Measurements from ENCODE around the gene MAN1B1.

MAN1B1 gene

GRCh38 chr9:137106662-137107250 is 20.0 kb downstream of the MAN1B1 start:
- Mint-ChIP-seq H3K27ac (no peak overlapping the region), H3K9me3 (ENCODE audit: low read depth) (no peaks in the 10 kb centered on the region), H3K4me1 (ENCODE audit: low read depth) (no peaks in the 10 kb centered on the region), H3K36me3 (no peaks in the 10 kb centered on the region), H3K4me3 (no peak overlapping the region), H3K27me3 (no peaks in the 10 kb centered on the region)

- Mint-ChIP-seq H3K27ac (no peak overlapping the region), H3K9me3 (ENCODE audit: low read depth) (no peaks in the 10 kb centered on the region), H3K36me3 (no peaks in the 10 kb centered on the region), H3K4me1 (ENCODE audit: low read depth) (no peaks in the 10 kb centered on the region), H3K27me3 (no peaks in the 10 kb centered on the region), H3K4me3 (no peak overlapping the region)
These were observed 20.6 kb downstream of the MAN1B1 start for GRCh38 chr9:137107312-137107921.

- no peak overlapping the region for H3K4me3 Mint-ChIP-seq
These were observed 21.2 kb downstream of the MAN1B1 start for GRCh38 chr9:137107982-137108381.

GRCh38 chr9:137108608-137109249 is 21.9 kb downstream of the MAN1B1 start:
- Mint-ChIP-seq H3K4me1 (ENCODE audit: low read depth) (no peaks in the 10 kb centered on the region), H3K9me3 (ENCODE audit: low read depth) (no peaks in the 10 kb centered on the region), H3K27ac (no peak overlapping the region), H3K36me3 (no peaks in the 10 kb centered on the region), H3K4me3 (no peak overlapping the region), H3K27me3 (no peaks in the 10 kb centered on the region)

More at GRCh38 chr9:137107982-137108381, 21.2 kb downstream of the MAN1B1 start:
- Mint-ChIP-seq H3K9me3 (ENCODE audit: low read depth) (no peaks in the 10 kb centered on the region), H3K27me3 (no peaks in the 10 kb centered on the region), H3K36me3 (no peaks in the 10 kb centered on the region), H3K27ac (no peak overlapping the region), H3K4me1 (ENCODE audit: low read depth) (no peaks in the 10 kb centered on the region)

GRCh38 chr9:137109250-137110146 is 22.7 kb downstream of the MAN1B1 start:
- H3K36me3 Mint-ChIP-seq, result no peaks in the 10 kb centered on the region
- H3K27me3 Mint-ChIP-seq, result no peaks in the 10 kb centered on the region
- no peak overlapping the region for H3K27ac Mint-ChIP-seq
- no peaks in the 10 kb centered on the region for H3K4me1 Mint-ChIP-seq (ENCODE audit: low read depth)
- no peaks in the 10 kb centered on the region for H3K9me3 Mint-ChIP-seq (ENCODE audit: low read depth)
- H3K4me3 Mint-ChIP-seq, result no peak overlapping the region

- Mint-ChIP-seq H3K27ac (no peak overlapping the region), H3K4me1 (ENCODE audit: low read depth) (no peaks in the 10 kb centered on the region), H3K4me3 (no peak overlapping the region), H3K27me3 (no peaks in the 10 kb centered on the region), H3K36me3 (no peaks in the 10 kb centered on the region), H3K9me3 (ENCODE audit: low read depth) (no peaks in the 10 kb centered on the region)
These were observed 23.5 kb downstream of the MAN1B1 start for GRCh38 chr9:137110147-137110910.

GRCh38 chr9:137110911-137111787 is 24.4 kb downstream of the MAN1B1 start:
- H3K27ac Mint-ChIP-seq, result no peak overlapping the region

GRCh38 chr9:137111788-137112563 is 25.2 kb downstream of the MAN1B1 start:
- Mint-ChIP-seq H3K4me3 (no peak overlapping the region), H3K27ac (no peak overlapping the region), H3K4me1 (ENCODE audit: low read depth) (no peaks in the 10 kb centered on the region), H3K27me3 (no peaks in the 10 kb centered on the region), H3K36me3 (no peaks in the 10 kb centered on the region), H3K9me3 (ENCODE audit: low read depth) (no peaks in the 10 kb centered on the region)

More at GRCh38 chr9:137110911-137111787, 24.4 kb downstream of the MAN1B1 start:
- H3K4me1 Mint-ChIP-seq (ENCODE audit: low read depth), result no peaks in the 10 kb centered on the region
- H3K27me3 Mint-ChIP-seq, result no peaks in the 10 kb centered on the region
- no peak overlapping the region for H3K4me3 Mint-ChIP-seq
- H3K36me3 Mint-ChIP-seq, result no peaks in the 10 kb centered on the region
- no peaks in the 10 kb centered on the region for H3K9me3 Mint-ChIP-seq (ENCODE audit: low read depth)

GRCh38 chr9:137112564-137113384 is 26.0 kb downstream of the MAN1B1 start:
- no peaks in the 10 kb centered on the region for H3K36me3 Mint-ChIP-seq
- no peak overlapping the region for H3K27ac Mint-ChIP-seq
- no peaks in the 10 kb centered on the region for H3K9me3 Mint-ChIP-seq (ENCODE audit: low read depth)
- no peaks in the 10 kb centered on the region for H3K4me1 Mint-ChIP-seq (ENCODE audit: low read depth)
- peak overlapping the region; percentile 77 for H3K4me3 Mint-ChIP-seq
- no peaks in the 10 kb centered on the region for H3K27me3 Mint-ChIP-seq

GRCh38 chr9:137113385-137114159 is 26.8 kb downstream of the MAN1B1 start:
- Mint-ChIP-seq H3K27me3 (no peaks in the 10 kb centered on the region), H3K36me3 (no peaks in the 10 kb centered on the region), H3K27ac (no peak overlapping the region), H3K4me3 (peak overlapping the region; percentile 77), H3K9me3 (ENCODE audit: low read depth) (no peaks in the 10 kb centered on the region), H3K4me1 (ENCODE audit: low read depth) (no peaks in the 10 kb centered on the region)

- Mint-ChIP-seq H3K27me3 (no peaks in the 10 kb centered on the region), H3K36me3 (no peaks in the 10 kb centered on the region), H3K4me3 (peak overlapping the region; percentile 63), H3K4me1 (ENCODE audit: low read depth) (peaks cover 6% of the 10 kb centered on the region), H3K9me3 (ENCODE audit: low read depth) (no peaks in the 10 kb centered on the region), H3K27ac (no peak overlapping the region)
These were observed 27.4 kb downstream of the MAN1B1 start for GRCh38 chr9:137114220-137114612.

Measured in activated naive CD8-positive, alpha-beta T cell (primary cell).